ENCODE results near the gene IPPK.

Gene IPPK, protein sequence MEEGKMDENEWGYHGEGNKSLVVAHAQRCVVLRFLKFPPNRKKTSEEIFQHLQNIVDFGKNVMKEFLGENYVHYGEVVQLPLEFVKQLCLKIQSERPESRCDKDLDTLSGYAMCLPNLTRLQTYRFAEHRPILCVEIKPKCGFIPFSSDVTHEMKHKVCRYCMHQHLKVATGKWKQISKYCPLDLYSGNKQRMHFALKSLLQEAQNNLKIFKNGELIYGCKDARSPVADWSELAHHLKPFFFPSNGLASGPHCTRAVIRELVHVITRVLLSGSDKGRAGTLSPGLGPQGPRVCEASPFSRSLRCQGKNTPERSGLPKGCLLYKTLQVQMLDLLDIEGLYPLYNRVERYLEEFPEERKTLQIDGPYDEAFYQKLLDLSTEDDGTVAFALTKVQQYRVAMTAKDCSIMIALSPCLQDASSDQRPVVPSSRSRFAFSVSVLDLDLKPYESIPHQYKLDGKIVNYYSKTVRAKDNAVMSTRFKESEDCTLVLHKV

DNA sequence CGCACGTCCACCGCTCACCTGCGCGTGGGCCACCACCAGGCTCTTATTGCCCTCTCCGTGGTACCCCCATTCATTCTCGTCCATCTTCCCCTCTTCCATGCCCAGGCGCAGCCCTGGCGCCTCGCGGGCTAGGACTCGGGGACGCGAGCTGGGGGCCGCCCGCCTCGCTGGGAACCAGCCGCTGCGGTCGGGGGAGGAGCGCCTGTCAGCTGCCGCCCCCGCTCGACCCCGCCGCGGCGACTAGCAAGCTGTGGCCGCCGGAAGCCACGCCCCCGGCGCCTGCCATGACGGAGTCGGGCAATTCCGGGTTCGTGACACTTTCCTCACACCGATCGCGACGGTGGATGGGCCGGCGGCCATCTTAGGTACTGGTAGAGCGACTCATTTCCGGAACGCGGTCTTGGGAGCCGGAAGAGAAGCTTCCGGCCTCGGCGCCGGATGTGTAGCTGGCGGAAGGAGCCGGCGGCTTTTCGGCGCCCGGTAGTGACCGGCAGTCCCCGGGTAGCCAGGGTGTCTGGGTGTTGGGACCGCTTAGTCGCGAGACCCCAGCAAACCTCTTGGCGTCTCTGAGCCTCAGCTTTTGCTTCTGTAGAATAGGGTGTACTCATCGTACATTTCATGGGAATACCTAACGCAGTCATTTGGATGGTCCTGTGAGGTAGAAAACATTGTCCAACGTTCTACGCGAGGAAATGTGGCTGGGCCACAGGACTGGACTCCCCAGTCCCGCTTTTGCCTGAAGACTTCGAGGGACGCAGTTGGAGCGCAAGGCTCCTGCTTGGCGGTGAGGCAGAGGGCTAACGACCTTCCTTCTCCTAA is at the start of gene IPPK:
Gene IPPK, minus strand, starts transcription at position 242 of the 819 bp plus-strand sequence. Its CDS starts 143 bp downstream, at position 99.
- TF ChIP-seq, protein P1, sequence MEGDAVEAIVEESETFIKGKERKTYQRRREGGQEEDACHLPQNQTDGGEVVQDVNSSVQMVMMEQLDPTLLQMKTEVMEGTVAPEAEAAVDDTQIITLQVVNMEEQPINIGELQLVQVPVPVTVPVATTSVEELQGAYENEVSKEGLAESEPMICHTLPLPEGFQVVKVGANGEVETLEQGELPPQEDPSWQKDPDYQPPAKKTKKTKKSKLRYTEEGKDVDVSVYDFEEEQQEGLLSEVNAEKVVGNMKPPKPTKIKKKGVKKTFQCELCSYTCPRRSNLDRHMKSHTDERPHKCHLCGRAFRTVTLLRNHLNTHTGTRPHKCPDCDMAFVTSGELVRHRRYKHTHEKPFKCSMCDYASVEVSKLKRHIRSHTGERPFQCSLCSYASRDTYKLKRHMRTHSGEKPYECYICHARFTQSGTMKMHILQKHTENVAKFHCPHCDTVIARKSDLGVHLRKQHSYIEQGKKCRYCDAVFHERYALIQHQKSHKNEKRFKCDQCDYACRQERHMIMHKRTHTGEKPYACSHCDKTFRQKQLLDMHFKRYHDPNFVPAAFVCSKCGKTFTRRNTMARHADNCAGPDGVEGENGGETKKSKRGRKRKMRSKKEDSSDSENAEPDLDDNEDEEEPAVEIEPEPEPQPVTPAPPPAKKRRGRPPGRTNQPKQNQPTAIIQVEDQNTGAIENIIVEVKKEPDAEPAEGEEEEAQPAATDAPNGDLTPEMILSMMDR (IDR thresholded peaks at IDR 0.05): no peak

DNA sequence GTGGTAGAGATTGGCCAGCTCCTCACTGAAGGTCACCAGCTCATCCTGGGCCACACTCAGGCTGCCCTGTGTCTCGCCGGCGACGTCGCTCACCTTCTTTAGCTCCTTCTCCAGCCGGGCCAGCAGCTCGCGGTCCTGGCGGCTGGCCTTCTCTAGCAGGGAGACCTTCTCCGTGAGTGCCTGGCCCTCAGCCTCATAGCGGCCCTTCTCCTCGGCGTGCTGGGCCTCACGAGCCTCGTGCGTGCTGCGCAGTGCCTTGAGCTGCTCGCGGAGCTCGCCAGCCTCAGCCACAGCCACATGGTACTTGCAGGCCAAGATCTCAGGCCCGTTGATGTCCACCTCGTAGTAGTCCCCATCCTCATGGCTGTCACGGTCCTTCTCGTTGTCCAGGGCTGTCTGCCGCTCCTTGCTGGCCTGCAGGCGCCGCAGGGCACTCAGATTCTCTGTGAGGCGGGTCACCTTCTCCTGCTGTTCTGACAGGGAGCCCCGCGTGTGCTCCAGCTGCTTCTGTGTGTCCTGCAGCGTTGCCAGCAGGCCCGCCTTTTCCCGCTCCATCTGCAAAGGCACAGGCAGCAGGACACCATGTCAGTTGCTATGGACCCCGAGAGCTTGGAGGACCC is 49.2 kb upstream of the IPPK start:
- TF ChIP-seq, protein P1 (IDR thresholded peaks at IDR 0.05): no peak

DNA sequence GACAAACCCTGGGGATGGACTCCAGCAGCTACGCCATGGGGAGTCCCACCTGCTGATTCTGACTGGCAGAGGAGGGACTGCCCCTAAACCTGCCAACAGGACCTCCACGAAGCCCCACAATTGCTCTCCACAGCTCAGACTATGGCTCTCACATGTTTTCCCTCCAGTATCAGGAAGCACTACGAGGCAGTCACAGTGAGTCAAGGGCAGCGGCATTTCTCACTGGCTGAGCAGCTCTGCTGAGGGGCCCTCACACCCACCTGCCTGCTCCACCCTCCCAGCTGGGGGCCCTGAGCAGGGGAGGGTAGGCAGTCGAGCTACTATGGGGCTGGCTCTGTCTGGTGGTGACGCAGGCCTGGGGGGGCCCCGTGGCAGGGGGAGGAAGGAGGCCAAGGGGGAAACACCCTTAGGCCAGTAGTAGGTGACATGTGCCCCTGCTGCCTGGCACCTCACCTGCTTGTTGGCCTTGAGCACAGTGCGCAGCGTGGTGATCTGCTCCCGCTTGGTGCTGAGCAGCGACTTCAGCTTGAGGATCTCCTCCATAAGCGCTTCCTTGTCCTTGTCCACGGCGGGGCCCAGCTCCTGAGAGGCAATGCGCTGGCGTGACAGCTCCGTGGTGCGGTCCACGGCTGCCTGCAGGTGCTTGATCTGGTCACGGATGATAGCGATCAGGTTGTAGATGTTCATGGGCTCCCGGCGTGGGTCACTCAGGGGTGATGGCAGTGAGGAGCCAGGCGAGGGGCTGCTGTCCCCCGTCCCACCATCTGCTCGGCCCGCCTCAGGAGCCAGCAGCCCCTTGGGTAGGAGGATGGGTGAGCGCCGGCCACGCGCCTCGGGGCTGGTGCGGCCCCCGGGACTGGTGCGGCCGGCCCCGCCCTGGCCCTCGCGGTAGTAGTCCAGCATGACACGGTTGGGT is 48.4 kb upstream of the IPPK start:
- TF ChIP-seq, protein P1 (IDR thresholded peaks at IDR 0.05): no peak

DNA sequence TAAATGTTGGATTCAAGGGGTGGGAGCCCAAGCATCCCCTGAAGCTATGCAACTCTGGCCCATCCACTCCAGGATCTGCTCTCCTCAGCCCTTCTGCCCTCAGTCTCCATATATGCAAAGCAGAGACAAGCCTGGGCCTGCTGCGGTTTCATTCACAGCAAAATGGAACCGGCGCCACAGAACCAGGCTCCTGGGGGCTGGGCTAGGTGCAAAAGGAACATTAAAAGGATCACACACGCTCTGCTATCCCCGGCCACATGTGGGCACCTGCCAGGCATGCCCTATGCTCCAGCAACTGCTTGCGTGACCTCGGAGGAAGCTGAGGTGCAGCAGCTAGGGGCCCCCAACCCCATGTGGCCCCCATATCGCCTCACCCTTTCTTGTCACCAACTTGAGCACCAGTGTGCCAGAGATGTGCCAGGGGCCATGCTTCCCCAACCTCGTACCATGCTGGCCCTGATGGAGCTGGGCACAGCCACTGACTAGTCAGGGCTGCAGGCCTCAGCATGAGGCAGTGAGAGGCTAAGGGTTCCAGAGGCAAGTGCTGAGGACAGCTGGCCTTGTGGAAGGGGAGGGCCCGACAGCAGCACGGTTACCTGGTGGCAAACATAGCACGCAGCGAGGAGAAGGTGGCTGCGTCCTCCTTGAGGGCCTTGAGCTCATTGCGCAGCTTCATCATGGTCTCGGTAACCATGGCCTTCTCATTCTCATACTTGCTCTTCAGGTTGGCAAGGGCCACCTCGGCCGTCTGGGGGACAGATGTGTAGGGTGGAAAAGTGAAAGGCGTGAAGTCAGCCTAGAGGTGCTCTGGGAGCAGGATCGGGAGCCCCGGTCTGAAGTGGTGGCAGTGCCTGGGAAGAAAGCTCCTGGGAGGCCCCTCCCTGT is 47.5 kb upstream of the IPPK start:
- TF ChIP-seq, protein P1 (IDR thresholded peaks at IDR 0.05): no peak

DNA sequence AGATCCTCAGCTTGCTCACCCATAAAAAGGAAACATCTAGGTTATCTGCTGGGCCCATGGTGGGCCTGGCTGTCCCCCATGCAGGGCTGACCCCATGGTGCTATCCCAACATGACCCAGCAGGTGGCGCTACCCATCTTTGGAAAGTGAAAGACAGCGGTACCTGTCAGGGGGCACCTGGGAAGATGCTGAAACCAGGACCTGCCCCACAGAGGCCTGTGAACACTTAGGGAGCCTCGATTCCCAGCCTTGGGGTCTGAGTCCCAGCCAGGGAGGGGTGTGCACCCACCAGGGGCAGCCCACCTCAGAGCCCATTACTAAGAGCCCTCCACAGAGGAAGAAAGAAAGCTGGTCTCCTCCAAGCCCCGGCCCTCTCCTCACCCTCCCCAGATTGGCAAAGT is 46.6 kb upstream of the IPPK start:
- TF ChIP-seq, protein P1 (IDR thresholded peaks at IDR 0.05): peak; percentile 97

DNA sequence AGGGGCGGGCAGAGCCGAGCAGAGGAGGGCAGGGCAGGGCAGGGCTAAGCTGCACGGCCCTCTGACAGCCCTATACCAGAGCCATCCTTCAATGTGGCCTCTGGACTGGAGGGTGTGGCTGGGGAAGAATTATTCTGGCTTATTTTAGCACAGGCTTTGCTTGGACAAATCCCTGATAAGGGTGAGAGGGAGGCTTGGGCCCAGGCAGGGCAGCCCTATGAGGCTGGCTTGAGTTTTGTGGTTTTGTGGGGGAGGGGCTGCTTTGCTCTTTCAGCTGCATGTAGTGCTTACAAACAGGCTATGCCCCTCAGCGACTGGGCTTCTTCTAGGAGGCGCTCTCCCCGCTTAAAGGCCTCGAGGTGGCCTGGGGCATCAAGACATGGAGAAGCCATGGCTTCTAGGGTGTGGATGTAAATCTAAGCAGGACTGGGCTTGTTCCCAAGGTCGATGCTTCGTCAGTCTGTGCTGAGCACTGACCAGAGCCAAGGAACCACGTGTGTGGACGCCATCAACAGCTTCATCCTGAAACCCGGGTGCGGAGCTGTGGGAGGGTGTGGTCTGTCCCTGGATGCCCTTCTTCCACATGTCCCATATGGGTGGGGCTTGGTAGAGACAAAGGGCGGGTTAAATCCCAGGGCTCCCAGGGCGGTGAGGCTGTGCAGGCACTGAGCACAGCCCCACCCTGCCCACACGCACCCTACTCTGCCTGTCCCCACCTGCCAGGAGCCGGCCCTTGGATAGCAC is 45.7 kb upstream of the IPPK start:
- TF ChIP-seq, protein P1 (IDR thresholded peaks at IDR 0.05): no peak
